ENCODE data around the gene SLC25A22. TPM values are rescaled to one million over a fixed set of nuclear protein-coding genes. Genes with fewer than 3 reads are reported as not detected.

The SLC25A22 gene
- total and polyA plus RNA-seq, 9 of the 15 experiments (the other 6 are each of a cell fraction or from before 2014, with no cell fraction given): 0.41 to 55.4 (median 11.4) TPM

DNA sequence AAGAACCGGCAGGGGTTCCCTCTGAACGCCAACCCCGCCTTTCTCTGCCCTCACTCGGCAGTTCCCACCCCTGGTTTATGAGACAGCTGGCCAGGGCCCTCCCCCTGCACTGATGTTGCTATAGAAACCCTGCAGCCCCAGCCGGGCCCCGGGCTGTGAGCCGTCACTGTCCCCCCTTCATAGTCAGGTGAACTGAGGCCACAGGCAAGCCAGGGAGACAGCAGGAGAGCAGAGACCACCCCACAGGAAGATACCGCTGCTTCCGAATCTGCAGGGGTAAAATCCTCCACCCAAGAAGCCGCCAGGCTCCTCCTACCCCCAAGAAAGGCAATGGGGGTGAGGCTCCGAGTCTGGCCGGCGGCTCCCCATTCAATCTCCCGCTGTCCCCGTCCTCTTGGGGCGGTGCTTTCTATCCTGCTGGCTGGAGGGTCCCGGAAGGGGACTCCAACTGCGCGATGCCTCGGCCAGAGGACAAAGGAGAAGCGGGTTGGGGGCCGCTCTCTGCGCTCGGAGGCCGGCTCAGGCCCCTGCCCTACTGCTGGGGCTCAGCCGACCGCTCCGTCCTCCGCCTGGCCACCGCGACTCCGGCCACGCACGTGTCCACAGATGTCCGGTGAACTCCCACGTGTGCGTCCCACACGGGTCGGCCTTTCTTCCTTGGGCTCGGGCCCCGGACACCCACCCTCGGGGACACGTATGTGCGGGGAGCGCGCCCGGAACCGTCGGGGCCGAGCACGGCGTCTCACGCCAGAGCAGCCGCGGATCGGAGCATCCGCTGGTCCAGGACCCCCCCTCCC, 587 bp downstream of the SLC25A22 start (continued):
- TF ChIP-seq, protein P1, sequence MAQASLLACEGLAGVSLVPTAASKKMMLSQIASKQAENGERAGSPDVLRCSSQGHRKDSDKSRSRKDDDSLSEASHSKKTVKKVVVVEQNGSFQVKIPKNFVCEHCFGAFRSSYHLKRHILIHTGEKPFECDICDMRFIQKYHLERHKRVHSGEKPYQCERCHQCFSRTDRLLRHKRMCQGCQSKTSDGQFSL (CRISPR knock-in tag; IDR thresholded peaks at IDR 0.05): peak; percentile 78
- TF ChIP-seq, protein P1 (tag; IDR thresholded peaks at IDR 0.05): 0 out of 4 replicates have a peak, but pooled peaks of 1 of the 2 experiments have one; percentile 41
- TF ChIP-seq SRSF7 (optimal IDR thresholded peaks at IDR 0.05; ENCODE audit: low read depth, low read length) (no peak), ZBTB1 (CRISPR knock-in tag; IDR thresholded peaks at IDR 0.05; ENCODE audit: borderline replicate concordance, low read depth) (no peak), CBFB (CRISPR knock-in tag; IDR thresholded peaks at IDR 0.05) (no peak), RBFOX2 (IDR thresholded peaks at IDR 0.05; ENCODE audit: low read depth, low read length) (peak; percentile 68), NBN (IDR thresholded peaks at IDR 0.05; ENCODE audit: low read depth) (no peak), ZNF408 (CRISPR knock-in tag; IDR thresholded peaks at IDR 0.05; ENCODE audit: low read depth) (no peak), HNRNPL (IDR thresholded peaks at IDR 0.05; ENCODE audit: low read depth, low read length) (no peak), ASH1L (IDR thresholded peaks at IDR 0.05; ENCODE audit: borderline replicate concordance, low read depth, partially characterized antibody) (no peak), ADNP (tag; IDR thresholded peaks at IDR 0.05) (no peak), GTF2A2 (tag; IDR thresholded peaks at IDR 0.05) (no peak), XRCC3 (IDR thresholded peaks at IDR 0.05) (no peak), ZNF830 (CRISPR knock-in tag; IDR thresholded peaks at IDR 0.05) (no peak), SRF (CRISPR knock-in tag; IDR thresholded peaks at IDR 0.05) (peak in 1 of 2 experiments; percentile 65; a peak in 1 of 4 replicates), LEF1 (IDR thresholded peaks at IDR 0.05) (no peak), YY1 (IDR thresholded peaks at IDR 0.05; ENCODE audit: borderline replicate concordance in 1 of 3, control insufficient read depth in 1 of 3, extremely low read depth in 1 of 3, insufficient read depth in 3 of 3, insufficient read length in 1 of 3, insufficient replicate concordance in 2 of 3, low read depth in 1 of 3, low read length in 2 of 3) (no peak)
- TF ChIP-seq, protein P2, sequence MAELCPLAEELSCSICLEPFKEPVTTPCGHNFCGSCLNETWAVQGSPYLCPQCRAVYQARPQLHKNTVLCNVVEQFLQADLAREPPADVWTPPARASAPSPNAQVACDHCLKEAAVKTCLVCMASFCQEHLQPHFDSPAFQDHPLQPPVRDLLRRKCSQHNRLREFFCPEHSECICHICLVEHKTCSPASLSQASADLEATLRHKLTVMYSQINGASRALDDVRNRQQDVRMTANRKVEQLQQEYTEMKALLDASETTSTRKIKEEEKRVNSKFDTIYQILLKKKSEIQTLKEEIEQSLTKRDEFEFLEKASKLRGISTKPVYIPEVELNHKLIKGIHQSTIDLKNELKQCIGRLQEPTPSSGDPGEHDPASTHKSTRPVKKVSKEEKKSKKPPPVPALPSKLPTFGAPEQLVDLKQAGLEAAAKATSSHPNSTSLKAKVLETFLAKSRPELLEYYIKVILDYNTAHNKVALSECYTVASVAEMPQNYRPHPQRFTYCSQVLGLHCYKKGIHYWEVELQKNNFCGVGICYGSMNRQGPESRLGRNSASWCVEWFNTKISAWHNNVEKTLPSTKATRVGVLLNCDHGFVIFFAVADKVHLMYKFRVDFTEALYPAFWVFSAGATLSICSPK (IDR thresholded peaks at IDR 0.05; ENCODE audit: borderline replicate concordance): no peak
- TF ChIP-seq, protein P3, sequence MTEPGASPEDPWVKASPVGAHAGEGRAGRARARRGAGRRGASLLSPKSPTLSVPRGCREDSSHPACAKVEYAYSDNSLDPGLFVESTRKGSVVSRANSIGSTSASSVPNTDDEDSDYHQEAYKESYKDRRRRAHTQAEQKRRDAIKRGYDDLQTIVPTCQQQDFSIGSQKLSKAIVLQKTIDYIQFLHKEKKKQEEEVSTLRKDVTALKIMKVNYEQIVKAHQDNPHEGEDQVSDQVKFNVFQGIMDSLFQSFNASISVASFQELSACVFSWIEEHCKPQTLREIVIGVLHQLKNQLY (CRISPR knock-in tag; conservative IDR thresholded peaks at IDR 0.05): 0 out of 4 replicates have a peak, but pooled peaks of 1 of the 2 experiments have one; percentile 68
- TF ChIP-seq, protein P4, sequence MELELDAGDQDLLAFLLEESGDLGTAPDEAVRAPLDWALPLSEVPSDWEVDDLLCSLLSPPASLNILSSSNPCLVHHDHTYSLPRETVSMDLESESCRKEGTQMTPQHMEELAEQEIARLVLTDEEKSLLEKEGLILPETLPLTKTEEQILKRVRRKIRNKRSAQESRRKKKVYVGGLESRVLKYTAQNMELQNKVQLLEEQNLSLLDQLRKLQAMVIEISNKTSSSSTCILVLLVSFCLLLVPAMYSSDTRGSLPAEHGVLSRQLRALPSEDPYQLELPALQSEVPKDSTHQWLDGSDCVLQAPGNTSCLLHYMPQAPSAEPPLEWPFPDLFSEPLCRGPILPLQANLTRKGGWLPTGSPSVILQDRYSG (tag; conservative IDR thresholded peaks at IDR 0.05; ENCODE audit: low read depth): no peak

Measured in K562 (cell line).